Measurements from ENCODE around the gene STON2.

Gene STON2

GRCh38 chr14:81303258-81303935 lies 96.7 kb downstream of the STON2 start:
- DNase-seq, result no peak

GRCh38 chr14:81302638-81303037 lies 97.5 kb downstream of the STON2 start:
- DNase-seq, result no peak

- DNase-seq, result no peak
Observed at GRCh38 chr14:81301813-81302212, 98.3 kb downstream of the STON2 start.

GRCh38 chr14:81301371-81301770 lies 98.8 kb downstream of the STON2 start:
- DNase-seq, result no peak

- no peak for DNase-seq
Observed at GRCh38 chr14:81298911-81299310, 101.2 kb downstream of the STON2 start.

- no peak for DNase-seq
Observed at GRCh38 chr14:81298122-81298521, 102.0 kb downstream of the STON2 start.

- no peak for DNase-seq
Observed at GRCh38 chr14:81295958-81296923, 103.9 kb downstream of the STON2 start.

GRCh38 chr14:81289516-81289915 lies 110.6 kb downstream of the STON2 start:
- DNase-seq, result no peak

- DNase-seq, result no peak
Observed at GRCh38 chr14:81286574-81287370, 113.4 kb downstream of the STON2 start.

GRCh38 chr14:81285245-81285644 lies 114.9 kb downstream of the STON2 start:
- no peak for DNase-seq

- DNase-seq, result no peak
Observed at GRCh38 chr14:81281332-81281731, 118.8 kb downstream of the STON2 start.

- no peak for DNase-seq
Observed at GRCh38 chr14:81280136-81280791, 119.9 kb downstream of the STON2 start.

- no peak for DNase-seq
Observed at GRCh38 chr14:81277096-81277495, 123.0 kb downstream of the STON2 start.

GRCh38 chr14:81276073-81277069 lies 123.8 kb downstream of the STON2 start:
- DNase-seq, result no peak

GRCh38 chr14:81275305-81276072 lies 124.6 kb downstream of the STON2 start:
- DNase-seq, result peak in 9 of 56 donors; percentile 6 to 37 (median 13)

- no peak for DNase-seq
Observed at GRCh38 chr14:81273961-81274575, 126.1 kb downstream of the STON2 start.

- no peak for DNase-seq
Observed at GRCh38 chr14:81273521-81273920, 126.6 kb downstream of the STON2 start.

GRCh38 chr14:81272317-81272716 lies 127.8 kb downstream of the STON2 start:
- DNase-seq, result no peak

GRCh38 chr14:81269979-81270375 lies 130.1 kb downstream of the STON2 start:
- DNase-seq, result no peak

Measured in amygdala (tissue), 56 donors.